ENCODE data around the gene GAS2.
A peak's percentile ranks its signal among the peaks of the same experiment; 100 is the strongest.

GAS2 gene

GRCh38 chr11:22702031-22702430 lies 35.6 kb downstream of the GAS2 start:
- Mint-ChIP-seq H3K27me3 (no peaks in the 10 kb centered on the region), H3K36me3 (no peaks in the 10 kb centered on the region), H3K27ac (peak overlapping the region; percentile 5), H3K4me3 (no peak overlapping the region), H3K9me3 (no peaks in the 10 kb centered on the region), H3K4me1 (peaks cover 15% of the 10 kb centered on the region)

- no peaks in the 10 kb centered on the region for H3K36me3 Mint-ChIP-seq
- H3K9me3 Mint-ChIP-seq, result no peaks in the 10 kb centered on the region
- no peak overlapping the region for H3K4me3 Mint-ChIP-seq
- no peaks in the 10 kb centered on the region for H3K27me3 Mint-ChIP-seq
- H3K4me1 Mint-ChIP-seq, result peaks cover 15% of the 10 kb centered on the region
- H3K27ac Mint-ChIP-seq, result peak overlapping the region; percentile 87
Observed at GRCh38 chr11:22703040-22703439, 36.6 kb downstream of the GAS2 start.

GRCh38 chr11:22703591-22703990 lies 37.2 kb downstream of the GAS2 start:
- H3K4me1 Mint-ChIP-seq, result peaks cover 15% of the 10 kb centered on the region
- no peak overlapping the region for H3K4me3 Mint-ChIP-seq
- peaks cover under 1% of the 10 kb centered on the region for H3K36me3 Mint-ChIP-seq
- H3K9me3 Mint-ChIP-seq, result no peaks in the 10 kb centered on the region
- no peak overlapping the region for H3K27ac Mint-ChIP-seq
- no peaks in the 10 kb centered on the region for H3K27me3 Mint-ChIP-seq

GRCh38 chr11:22707119-22707899 lies 40.9 kb downstream of the GAS2 start:
- Mint-ChIP-seq H3K27me3 (peaks cover 5% of the 10 kb centered on the region), H3K27ac (no peak overlapping the region), H3K4me1 (peaks cover 11% of the 10 kb centered on the region), H3K9me3 (no peaks in the 10 kb centered on the region), H3K36me3 (peaks cover 5% of the 10 kb centered on the region), H3K4me3 (no peak overlapping the region)

GRCh38 chr11:22711071-22711770 lies 44.8 kb downstream of the GAS2 start:
- Mint-ChIP-seq H3K9me3 (peaks cover 4% of the 10 kb centered on the region), H3K27me3 (peaks cover 5% of the 10 kb centered on the region), H3K27ac (no peak overlapping the region), H3K4me3 (no peak overlapping the region), H3K4me1 (no peaks in the 10 kb centered on the region), H3K36me3 (peaks cover 5% of the 10 kb centered on the region)

- Mint-ChIP-seq H3K9me3 (peaks cover 4% of the 10 kb centered on the region), H3K4me1 (no peaks in the 10 kb centered on the region), H3K27ac (no peak overlapping the region), H3K36me3 (peaks cover 5% of the 10 kb centered on the region), H3K27me3 (peaks cover 5% of the 10 kb centered on the region), H3K4me3 (no peak overlapping the region)
Observed at GRCh38 chr11:22711880-22712279, 45.5 kb downstream of the GAS2 start.

GRCh38 chr11:22713336-22713735 lies 46.9 kb downstream of the GAS2 start:
- no peaks in the 10 kb centered on the region for H3K4me1 Mint-ChIP-seq
- H3K36me3 Mint-ChIP-seq, result peaks cover 5% of the 10 kb centered on the region
- H3K27me3 Mint-ChIP-seq, result peaks cover 5% of the 10 kb centered on the region
- H3K9me3 Mint-ChIP-seq, result peaks cover 4% of the 10 kb centered on the region
- H3K27ac Mint-ChIP-seq, result no peak overlapping the region
- H3K4me3 Mint-ChIP-seq, result no peak overlapping the region

GRCh38 chr11:22715971-22716370 lies 49.6 kb downstream of the GAS2 start:
- Mint-ChIP-seq H3K9me3 (peaks cover 4% of the 10 kb centered on the region), H3K27ac (no peak overlapping the region), H3K36me3 (peaks cover 3% of the 10 kb centered on the region), H3K27me3 (peaks cover 4% of the 10 kb centered on the region), H3K4me1 (no peaks in the 10 kb centered on the region), H3K4me3 (no peak overlapping the region)

GRCh38 chr11:22720457-22720856 lies 54.0 kb downstream of the GAS2 start:
- Mint-ChIP-seq H3K36me3 (no peaks in the 10 kb centered on the region), H3K9me3 (no peaks in the 10 kb centered on the region), H3K4me3 (no peak overlapping the region), H3K4me1 (no peaks in the 10 kb centered on the region), H3K27ac (no peak overlapping the region), H3K27me3 (no peaks in the 10 kb centered on the region)

- no peaks in the 10 kb centered on the region for H3K36me3 Mint-ChIP-seq
- H3K9me3 Mint-ChIP-seq, result no peaks in the 10 kb centered on the region
- no peak overlapping the region for H3K27ac Mint-ChIP-seq
- no peaks in the 10 kb centered on the region for H3K27me3 Mint-ChIP-seq
- H3K4me3 Mint-ChIP-seq, result no peak overlapping the region
- H3K4me1 Mint-ChIP-seq, result no peaks in the 10 kb centered on the region
Observed at GRCh38 chr11:22723274-22723673, 56.9 kb downstream of the GAS2 start.

- no peaks in the 10 kb centered on the region for H3K27me3 Mint-ChIP-seq
- no peaks in the 10 kb centered on the region for H3K4me1 Mint-ChIP-seq
- H3K4me3 Mint-ChIP-seq, result no peak overlapping the region
- no peaks in the 10 kb centered on the region for H3K9me3 Mint-ChIP-seq
- H3K27ac Mint-ChIP-seq, result no peak overlapping the region
- no peaks in the 10 kb centered on the region for H3K36me3 Mint-ChIP-seq
Observed at GRCh38 chr11:22725079-22725478, 58.7 kb downstream of the GAS2 start.

GRCh38 chr11:22728600-22729389 lies 62.4 kb downstream of the GAS2 start:
- H3K4me1 Mint-ChIP-seq, result no peaks in the 10 kb centered on the region
- no peak overlapping the region for H3K27ac Mint-ChIP-seq
- H3K27me3 Mint-ChIP-seq, result no peaks in the 10 kb centered on the region
- no peak overlapping the region for H3K4me3 Mint-ChIP-seq
- no peaks in the 10 kb centered on the region for H3K9me3 Mint-ChIP-seq
- no peaks in the 10 kb centered on the region for H3K36me3 Mint-ChIP-seq

GRCh38 chr11:22730319-22730718 lies 63.9 kb downstream of the GAS2 start:
- Mint-ChIP-seq H3K27ac (no peak overlapping the region), H3K4me3 (no peak overlapping the region), H3K27me3 (no peaks in the 10 kb centered on the region), H3K9me3 (no peaks in the 10 kb centered on the region), H3K36me3 (no peaks in the 10 kb centered on the region), H3K4me1 (no peaks in the 10 kb centered on the region)

- H3K4me3 Mint-ChIP-seq, result no peak overlapping the region
- H3K4me1 Mint-ChIP-seq, result no peaks in the 10 kb centered on the region
- H3K9me3 Mint-ChIP-seq, result no peaks in the 10 kb centered on the region
- H3K36me3 Mint-ChIP-seq, result no peaks in the 10 kb centered on the region
- peaks cover 1% of the 10 kb centered on the region for H3K27me3 Mint-ChIP-seq
- no peak overlapping the region for H3K27ac Mint-ChIP-seq
Observed at GRCh38 chr11:22732588-22732987, 66.2 kb downstream of the GAS2 start.

- Mint-ChIP-seq H3K27ac (no peak overlapping the region), H3K27me3 (peaks cover 1% of the 10 kb centered on the region), H3K4me1 (no peaks in the 10 kb centered on the region), H3K36me3 (no peaks in the 10 kb centered on the region), H3K9me3 (no peaks in the 10 kb centered on the region), H3K4me3 (no peak overlapping the region)
Observed at GRCh38 chr11:22733475-22734248, 67.3 kb downstream of the GAS2 start.
